ENCODE measurements around the gene EHBP1. TPM values are rescaled to one million over a fixed set of nuclear protein-coding genes. Genes with fewer than 3 reads are reported as not detected.

Gene EHBP1
- total RNA-seq, 6 donors from 2014 or later, result 36.2 to 78.5 (median 43.2) TPM

DNA sequence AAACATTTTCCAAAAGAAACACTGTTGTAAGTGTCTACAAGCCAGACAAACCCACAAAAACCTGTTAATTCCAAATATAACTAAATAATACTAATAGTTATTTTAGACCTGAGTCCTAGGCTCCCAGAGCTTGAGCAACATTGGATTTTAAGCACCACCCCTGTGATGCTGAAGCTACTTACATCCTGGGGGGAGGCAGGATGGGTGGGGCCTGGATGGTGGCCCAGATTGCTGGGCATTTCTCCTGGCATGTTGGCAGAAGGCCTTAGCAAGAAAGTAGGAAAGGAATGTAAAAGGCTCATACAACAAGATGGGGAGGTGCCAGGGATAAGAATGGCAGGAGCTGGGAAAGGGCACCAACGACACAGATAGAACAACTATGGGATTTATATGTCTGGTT lies 294.4 kb downstream of the EHBP1 start:
- no peaks in the 10 kb centered on the region for H3K9me3 ChIP-seq
- H3K4me1 ChIP-seq, result no peaks in the 10 kb centered on the region
- no peak overlapping the region for H3K4me3 ChIP-seq
- H3K27me3 ChIP-seq, result no peaks in the 10 kb centered on the region
- ATAC-seq (ENCODE audit: low FRiP score in 2 of 2) (no peak), DNase-seq (no peak)
- H3K27ac ChIP-seq, result no peak overlapping the region
- H3K36me3 ChIP-seq, result peaks cover 0 to 17% (median 0%) of the 10 kb centered on the region in 4 donors
- WGBS, 2 donors, result 52 to 67% methylated on average over 1 of the region's 1 CpG
- TF ChIP-seq POLR2AphosphoS5 (IDR thresholded peaks at IDR 0.05) (no peak), EP300 (IDR thresholded peaks at IDR 0.05) (no peak), POLR2A (IDR thresholded peaks at IDR 0.05) (no peak)
- TF ChIP-seq, protein P1, sequence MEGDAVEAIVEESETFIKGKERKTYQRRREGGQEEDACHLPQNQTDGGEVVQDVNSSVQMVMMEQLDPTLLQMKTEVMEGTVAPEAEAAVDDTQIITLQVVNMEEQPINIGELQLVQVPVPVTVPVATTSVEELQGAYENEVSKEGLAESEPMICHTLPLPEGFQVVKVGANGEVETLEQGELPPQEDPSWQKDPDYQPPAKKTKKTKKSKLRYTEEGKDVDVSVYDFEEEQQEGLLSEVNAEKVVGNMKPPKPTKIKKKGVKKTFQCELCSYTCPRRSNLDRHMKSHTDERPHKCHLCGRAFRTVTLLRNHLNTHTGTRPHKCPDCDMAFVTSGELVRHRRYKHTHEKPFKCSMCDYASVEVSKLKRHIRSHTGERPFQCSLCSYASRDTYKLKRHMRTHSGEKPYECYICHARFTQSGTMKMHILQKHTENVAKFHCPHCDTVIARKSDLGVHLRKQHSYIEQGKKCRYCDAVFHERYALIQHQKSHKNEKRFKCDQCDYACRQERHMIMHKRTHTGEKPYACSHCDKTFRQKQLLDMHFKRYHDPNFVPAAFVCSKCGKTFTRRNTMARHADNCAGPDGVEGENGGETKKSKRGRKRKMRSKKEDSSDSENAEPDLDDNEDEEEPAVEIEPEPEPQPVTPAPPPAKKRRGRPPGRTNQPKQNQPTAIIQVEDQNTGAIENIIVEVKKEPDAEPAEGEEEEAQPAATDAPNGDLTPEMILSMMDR (IDR thresholded peaks at IDR 0.05), result no peak

DNA sequence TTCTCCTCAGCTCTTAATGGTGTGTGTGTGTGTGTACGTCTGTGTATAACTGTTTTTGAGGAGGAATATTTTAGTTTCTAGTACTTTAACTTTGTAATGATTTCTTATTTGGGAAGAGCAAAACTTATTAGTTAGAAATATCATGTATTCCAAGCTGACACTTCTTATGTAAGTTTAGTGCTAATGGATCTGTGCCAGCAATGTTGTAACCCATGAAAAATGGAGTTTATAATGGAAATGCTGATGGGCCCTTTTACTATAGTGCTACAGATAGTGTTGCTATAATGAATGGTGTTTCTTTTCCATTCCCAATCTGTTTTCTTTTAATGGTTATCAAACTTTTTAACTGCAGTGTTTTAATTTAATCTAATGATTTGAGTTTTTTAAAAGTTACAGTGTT lies 295.3 kb downstream of the EHBP1 start:
- no peaks in the 10 kb centered on the region for H3K4me1 ChIP-seq
- DNase-seq (no peak), ATAC-seq (ENCODE audit: low FRiP score in 2 of 2) (no peak)
- H3K27ac ChIP-seq, result no peak overlapping the region
- TF ChIP-seq EP300 (IDR thresholded peaks at IDR 0.05) (no peak), POLR2A (IDR thresholded peaks at IDR 0.05) (no peak), POLR2AphosphoS5 (IDR thresholded peaks at IDR 0.05) (no peak)
- TF ChIP-seq, protein P1 (IDR thresholded peaks at IDR 0.05), result no peak
- no peak overlapping the region for H3K4me3 ChIP-seq
- 93 to 96% methylated on average over 1 of the region's 1 CpG for WGBS, 2 donors
- H3K27me3 ChIP-seq, result no peaks in the 10 kb centered on the region
- no peaks in the 10 kb centered on the region for H3K9me3 ChIP-seq
- H3K36me3 ChIP-seq, result peaks cover 0 to 17% (median 0%) of the 10 kb centered on the region in 4 donors

DNA sequence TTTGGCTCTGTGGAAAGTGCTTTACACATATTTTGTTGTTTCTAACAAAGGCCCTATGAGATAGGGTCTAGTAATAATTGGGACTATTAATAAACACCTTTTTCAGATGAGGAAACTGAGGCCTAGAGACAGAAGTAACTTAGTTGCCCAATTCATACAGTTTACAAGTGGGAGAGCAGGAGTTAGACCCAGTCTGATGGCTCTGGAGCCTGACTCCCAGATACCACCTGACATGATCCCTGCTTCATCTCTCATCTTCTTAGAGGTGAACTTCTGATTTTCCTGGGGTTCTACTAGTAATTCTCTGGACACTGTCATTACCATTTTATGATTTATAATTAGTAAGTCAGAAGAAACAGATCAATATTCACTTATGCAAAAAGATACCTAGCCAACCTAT lies 296.1 kb downstream of the EHBP1 start:
- no peaks in the 10 kb centered on the region for H3K4me1 ChIP-seq
- H3K27me3 ChIP-seq, result no peaks in the 10 kb centered on the region
- no peaks in the 10 kb centered on the region for H3K9me3 ChIP-seq
- no peak for DNase-seq
- ATAC-seq (ENCODE audit: low FRiP score in 2 of 2), result no peak
- H3K36me3 ChIP-seq, result peaks cover 0 to 15% (median 0%) of the 10 kb centered on the region in 4 donors
- TF ChIP-seq, protein P1 (IDR thresholded peaks at IDR 0.05), result no peak
- TF ChIP-seq POLR2A (IDR thresholded peaks at IDR 0.05) (no peak), POLR2AphosphoS5 (IDR thresholded peaks at IDR 0.05) (no peak)
- no peak overlapping the region for H3K27ac ChIP-seq
- H3K4me3 ChIP-seq, result no peak overlapping the region

DNA sequence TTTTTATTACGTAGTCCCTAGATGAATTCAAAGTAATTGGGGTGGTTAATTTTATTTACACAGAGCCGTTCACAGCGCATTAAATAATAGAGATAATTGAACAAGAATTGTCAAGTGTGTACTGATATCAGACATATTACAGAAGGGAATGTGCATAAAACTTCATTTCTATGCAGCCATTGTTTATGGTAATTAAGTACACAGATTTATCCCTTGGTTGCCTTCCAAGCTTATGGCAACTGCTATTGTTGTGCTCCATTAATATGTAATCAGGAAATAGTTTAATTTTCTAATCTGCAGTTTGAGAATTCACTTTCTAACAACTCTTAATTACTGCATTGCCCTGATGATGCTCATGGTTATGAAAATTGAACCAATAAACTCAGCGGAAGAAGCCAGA lies 297.8 kb downstream of the EHBP1 start:
- ATAC-seq (ENCODE audit: low FRiP score in 2 of 2) (no peak), DNase-seq (no peak)
- Histone ChIP-seq H3K4me1 (no peaks in the 10 kb centered on the region), H3K27ac (no peak overlapping the region), H3K27me3 (no peaks in the 10 kb centered on the region), H3K36me3 (peaks cover 0 to 9% (median 0%) of the 10 kb centered on the region in 4 donors), H3K4me3 (no peak overlapping the region), H3K9me3 (no peaks in the 10 kb centered on the region)
- 86 to 96% methylated on average over 4 of the region's 4 CpGs for WGBS, 2 donors
- TF ChIP-seq POLR2A (IDR thresholded peaks at IDR 0.05), result no peak

DNA sequence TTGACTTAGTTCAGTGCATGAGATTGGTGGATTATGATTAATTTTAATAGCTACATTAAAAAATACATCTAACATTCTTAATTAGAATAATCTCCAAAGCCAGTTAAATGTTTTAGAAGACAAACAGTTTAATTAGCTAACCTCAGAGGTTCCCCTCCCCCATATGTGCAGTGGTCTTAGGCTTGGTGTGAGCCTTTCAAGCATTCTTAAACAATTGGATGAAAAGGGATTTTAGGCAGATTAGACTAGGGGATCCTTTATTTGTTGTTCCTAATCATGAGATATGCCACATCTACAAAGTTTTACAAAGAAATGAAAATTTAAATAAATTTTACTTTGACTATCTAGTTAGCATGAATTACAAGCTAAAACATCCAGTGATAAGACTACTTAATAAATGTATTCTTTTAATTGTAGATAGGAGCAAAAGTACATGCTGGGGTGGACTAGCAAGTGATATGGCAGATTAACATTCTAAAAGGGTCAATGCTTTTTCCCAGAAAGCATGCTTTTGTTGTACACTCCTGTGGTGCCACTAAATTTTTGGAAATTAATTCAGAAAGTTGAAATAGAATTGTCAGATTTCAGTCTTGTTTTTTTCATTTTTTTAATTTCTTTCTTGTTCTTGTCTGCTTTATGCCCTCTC lies 302.4 kb downstream of the EHBP1 start:
- H3K4me1 ChIP-seq, result no peaks in the 10 kb centered on the region

More for the DNA sequence above, 302.4 kb downstream of the EHBP1 start:
- ATAC-seq (ENCODE audit: low FRiP score in 2 of 2) (no peak), DNase-seq (no peak)
- H3K36me3 ChIP-seq, result no peaks in the 10 kb centered on the region
- TF ChIP-seq, protein P1 (IDR thresholded peaks at IDR 0.05), result no peak
- TF ChIP-seq POLR2A (IDR thresholded peaks at IDR 0.05), result no peak
- H3K27me3 ChIP-seq, result no peaks in the 10 kb centered on the region
- H3K9me3 ChIP-seq, result no peaks in the 10 kb centered on the region
- H3K4me3 ChIP-seq, result no peak overlapping the region
- no peak overlapping the region for H3K27ac ChIP-seq

Measured in upper lobe of left lung (tissue), 6 donors.